HepG2 (cell line): Measurements from ENCODE around the gene SLC51B. TPM values are rescaled to one million over a fixed set of nuclear protein-coding genes. Genes with fewer than 3 reads are reported as not detected.

Experiments
- CBX2 ChIP-seq, 2 experiments: fragments of 200-600 bp in 1 of 2; sonication (generic); formaldehyde crosslinking in 1 of 2; IDR thresholded peaks; 2 replicates each; pipeline versions ENCODE4 v1.7.0 to v1.8.1; 2018 to 2022; ENCODE audit warnings: low read depth in 2 of 2, low read length in 1 of 2, mild to moderate bottlenecking in 1 of 2, missing genetic modification reagents in 1 of 2
- DMAP1 ChIP-seq: IDR thresholded peaks from 2 replicates; pipeline ENCODE4 v1.6.1; 2016
- JDP2 ChIP-seq: sonication (generic); formaldehyde crosslinking; IDR thresholded peaks from 2 replicates; pipeline ENCODE4 v1.8.1; 2022; ENCODE audit warnings: missing genetic modification reagents, borderline replicate concordance
- MAFK ChIP-seq, 2 experiments: IDR thresholded peaks in 1 of 2; conservative IDR thresholded peaks in 1 of 2; 2 replicates each; pipeline ENCODE4 v1.6.1; 2011; ENCODE audit warnings: improper control_type of control experiment in 2 of 2, low read length in 2 of 2
- MYC ChIP-seq: sonication (generic); formaldehyde crosslinking; IDR thresholded peaks from 2 replicates; pipeline ENCODE4 v1.9.0; 2021; ENCODE audit warnings: missing genetic modification reagents, borderline replicate concordance
- PITX1 ChIP-seq: sonication (generic); formaldehyde crosslinking; IDR thresholded peaks from 2 replicates; pipeline ENCODE4 v1.5.1; 2020; ENCODE audit warnings: mild to moderate bottlenecking, missing genetic modification reagents
- RBAK ChIP-seq: sonication (generic); formaldehyde crosslinking; IDR thresholded peaks from 2 replicates; pipeline ENCODE4 v1.5.1; 2020; ENCODE audit warnings: mild to moderate bottlenecking, missing genetic modification reagents
- RXRB ChIP-seq: IDR thresholded peaks from 2 replicates; pipeline ENCODE4 v1.6.1; 2016; ENCODE audit warnings: borderline replicate concordance, missing genetic modification reagents, missing compliant biosample characterization
- SIN3B ChIP-seq: fragments of 150-350 bp; IDR thresholded peaks from 2 replicates; pipeline ENCODE4 v1.6.1; 2014; ENCODE audit warnings: low read length
- SP1 ChIP-seq, 2 experiments: fragments of 450-650 bp in 1 of 2; sonication (generic) in 1 of 2; formaldehyde crosslinking in 1 of 2; IDR thresholded peaks; 2 replicates each; pipeline versions ENCODE4 v1.4.0 to v1.6.1; 2016 to 2020; ENCODE audit warnings: missing genetic modification reagents in 1 of 2
- SRSF1 ChIP-seq: fragments of 200-400 bp; formaldehyde crosslinking; optimal IDR thresholded peaks from 2 replicates; pipeline ENCODE3; 2017; ENCODE audit warnings: mild to moderate bottlenecking, low read depth, low read length, moderate library complexity
- SYNCRIP ChIP-seq: fragments of 200-400 bp; formaldehyde crosslinking; IDR thresholded peaks from 2 replicates; pipeline ENCODE4 v1.6.1; 2018; ENCODE audit warnings: mild to moderate bottlenecking, low read depth, low read length; ENCODE audit not compliant: insufficient read depth
- ZFAT ChIP-seq: sonication (generic); formaldehyde crosslinking; conservative IDR thresholded peaks from 2 replicates; pipeline ENCODE4 v1.8.1; 2023; ENCODE audit warnings: missing genetic modification reagents, inconsistent platforms
- ZNF235 ChIP-seq: sonication (generic); formaldehyde crosslinking; IDR thresholded peaks from 2 replicates; pipeline ENCODE4 v1.8.1; 2023; ENCODE audit warnings: mild to moderate bottlenecking, missing genetic modification reagents, borderline replicate concordance
- ZNF552 ChIP-seq: sonication (generic); formaldehyde crosslinking; IDR thresholded peaks from 2 replicates; pipeline ENCODE4 v1.9.0; 2022; ENCODE audit warnings: missing genetic modification reagents, mild to moderate bottlenecking, borderline replicate concordance
- ZSCAN29 ChIP-seq: sonication (generic); formaldehyde crosslinking; conservative IDR thresholded peaks from 2 replicates; pipeline ENCODE4 v1.4.0; 2020; ENCODE audit warnings: mild to moderate bottlenecking, missing genetic modification reagents
- polyA plus RNA-seq, 8 experiments: library from polyadenylated mRNA; depleted of rRNA in 3 of 8; stranded (reverse) in 7 of 8; unstranded in 1 of 8; fragments of >200 nt; fragmentation: Illumina TruSeq in 4 of 8; extraction: Trizol in 4 of 8; gene quantifications; 2 replicates each; pipeline versions ENCODE4 v1.2.1 to v1.2.3, GENCODE V29; 2011 to 2016; ENCODE audit warnings: low read depth in 4 of 8, missing spikeins in 1 of 8, mixed read lengths in 1 of 8; ENCODE audit not compliant: insufficient read depth in 1 of 8
- total RNA-seq, 5 experiments: library from RNA; depleted of rRNA; stranded (reverse); fragments of >200 nt; fragmentation: Illumina TruSeq; extraction: Trizol; gene quantifications; 2 replicates each; pipeline ENCODE4 v1.2.3, GENCODE V29; 2016; ENCODE audit warnings: low read depth in 1 of 5
- TF ChIP-seq, protein P1 (sequence below): sonication (generic); formaldehyde crosslinking; IDR thresholded peaks from 2 replicates; pipeline ENCODE4 v1.5.1; 2020; ENCODE audit warnings: missing genetic modification reagents, mild to moderate bottlenecking, borderline replicate concordance
- TF ChIP-seq, protein P2 (sequence below): sonication (generic); formaldehyde crosslinking; IDR thresholded peaks from 2 replicates; pipeline ENCODE4 v1.4.0; 2020; ENCODE audit warnings: mild to moderate bottlenecking, missing genetic modification reagents, borderline replicate concordance
- TF ChIP-seq, protein P3 (sequence below): sonication (generic); formaldehyde crosslinking; IDR thresholded peaks from 2 replicates; pipeline ENCODE4 v1.4.0; 2020; ENCODE audit warnings: missing genetic modification reagents
- TF ChIP-seq, protein P4 (sequence below): sonication (generic); formaldehyde crosslinking; IDR thresholded peaks from 2 replicates; pipeline ENCODE4 v1.4.0; 2020; ENCODE audit warnings: mild to moderate bottlenecking, missing genetic modification reagents

SLC51B gene
- total and polyA plus RNA-seq, 2 of the 13 experiments (the other 11 are each of a cell fraction or from before 2014, with no cell fraction given): 14.9 to 17.1 TPM

DNA sequence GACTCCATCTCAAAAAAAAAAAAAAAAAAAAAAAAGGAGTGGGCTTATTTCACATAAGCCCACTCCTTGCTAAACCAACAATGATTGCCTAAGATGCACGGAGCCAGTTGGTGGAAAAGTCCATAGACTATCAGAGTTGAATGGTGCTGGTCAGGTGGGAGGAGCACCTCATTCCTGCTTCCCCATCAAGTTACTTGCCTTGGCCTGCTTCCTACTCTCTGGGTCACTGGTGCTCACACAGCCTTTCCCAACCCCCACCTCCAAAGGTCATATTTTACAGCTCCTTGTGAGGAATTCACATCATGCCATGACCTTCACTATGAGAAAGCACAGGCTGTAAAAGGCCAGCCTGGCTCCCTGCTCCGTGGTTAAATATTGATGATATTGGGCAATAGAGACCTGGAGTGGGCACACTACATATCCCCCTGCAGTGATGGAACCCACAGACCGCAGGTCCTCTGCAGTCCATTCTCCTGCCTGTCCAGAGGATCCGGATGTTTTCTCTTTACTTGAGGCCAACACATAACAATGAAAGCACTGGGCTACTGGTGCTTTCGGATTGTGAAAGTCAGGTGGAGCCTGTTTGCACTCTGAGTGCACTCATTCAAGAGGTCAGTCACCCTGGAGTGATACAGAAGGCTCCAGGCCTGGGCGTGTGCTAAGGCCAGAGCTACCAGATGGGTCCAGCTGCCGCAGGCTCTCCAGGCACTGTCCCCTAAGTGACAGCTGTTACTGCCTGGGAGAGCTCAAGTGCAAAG is at the start of gene SLC51B (continued):
- TF ChIP-seq RBAK (CRISPR knock-in tag): peak; percentile 58; the same call in 1 of the 2 replicates
- TF ChIP-seq ZFAT (CRISPR knock-in tag): no peak
- no peak for TF ChIP-seq JDP2 (CRISPR knock-in tag)
- TF ChIP-seq PITX1 (CRISPR knock-in tag): peak; percentile 80
- TF ChIP-seq, protein P1, sequence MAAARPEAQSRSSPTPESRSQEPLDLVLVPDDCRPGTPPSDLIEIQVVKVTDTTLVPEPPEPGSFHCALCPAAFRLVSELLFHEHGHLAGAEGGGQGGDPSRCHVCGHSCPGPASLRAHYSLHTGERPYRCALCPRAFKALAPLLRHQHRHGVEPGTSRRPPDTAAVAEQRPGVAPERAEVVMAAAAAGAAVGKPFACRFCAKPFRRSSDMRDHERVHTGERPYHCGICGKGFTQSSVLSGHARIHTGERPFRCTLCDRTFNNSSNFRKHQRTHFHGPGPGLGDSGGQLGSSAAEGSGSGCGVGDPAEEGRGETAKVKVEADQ (CRISPR knock-in tag): peak; percentile 70; the same call in 1 of the 2 replicates
- TF ChIP-seq MAFK (conservative IDR thresholded peaks at IDR 0.05 in 1 of 2, IDR thresholded peaks at IDR 0.05 in 1 of 2; ENCODE audit: low read length in 2 of 2): no peak
- TF ChIP-seq SYNCRIP: no peak
- TF ChIP-seq, protein P2, sequence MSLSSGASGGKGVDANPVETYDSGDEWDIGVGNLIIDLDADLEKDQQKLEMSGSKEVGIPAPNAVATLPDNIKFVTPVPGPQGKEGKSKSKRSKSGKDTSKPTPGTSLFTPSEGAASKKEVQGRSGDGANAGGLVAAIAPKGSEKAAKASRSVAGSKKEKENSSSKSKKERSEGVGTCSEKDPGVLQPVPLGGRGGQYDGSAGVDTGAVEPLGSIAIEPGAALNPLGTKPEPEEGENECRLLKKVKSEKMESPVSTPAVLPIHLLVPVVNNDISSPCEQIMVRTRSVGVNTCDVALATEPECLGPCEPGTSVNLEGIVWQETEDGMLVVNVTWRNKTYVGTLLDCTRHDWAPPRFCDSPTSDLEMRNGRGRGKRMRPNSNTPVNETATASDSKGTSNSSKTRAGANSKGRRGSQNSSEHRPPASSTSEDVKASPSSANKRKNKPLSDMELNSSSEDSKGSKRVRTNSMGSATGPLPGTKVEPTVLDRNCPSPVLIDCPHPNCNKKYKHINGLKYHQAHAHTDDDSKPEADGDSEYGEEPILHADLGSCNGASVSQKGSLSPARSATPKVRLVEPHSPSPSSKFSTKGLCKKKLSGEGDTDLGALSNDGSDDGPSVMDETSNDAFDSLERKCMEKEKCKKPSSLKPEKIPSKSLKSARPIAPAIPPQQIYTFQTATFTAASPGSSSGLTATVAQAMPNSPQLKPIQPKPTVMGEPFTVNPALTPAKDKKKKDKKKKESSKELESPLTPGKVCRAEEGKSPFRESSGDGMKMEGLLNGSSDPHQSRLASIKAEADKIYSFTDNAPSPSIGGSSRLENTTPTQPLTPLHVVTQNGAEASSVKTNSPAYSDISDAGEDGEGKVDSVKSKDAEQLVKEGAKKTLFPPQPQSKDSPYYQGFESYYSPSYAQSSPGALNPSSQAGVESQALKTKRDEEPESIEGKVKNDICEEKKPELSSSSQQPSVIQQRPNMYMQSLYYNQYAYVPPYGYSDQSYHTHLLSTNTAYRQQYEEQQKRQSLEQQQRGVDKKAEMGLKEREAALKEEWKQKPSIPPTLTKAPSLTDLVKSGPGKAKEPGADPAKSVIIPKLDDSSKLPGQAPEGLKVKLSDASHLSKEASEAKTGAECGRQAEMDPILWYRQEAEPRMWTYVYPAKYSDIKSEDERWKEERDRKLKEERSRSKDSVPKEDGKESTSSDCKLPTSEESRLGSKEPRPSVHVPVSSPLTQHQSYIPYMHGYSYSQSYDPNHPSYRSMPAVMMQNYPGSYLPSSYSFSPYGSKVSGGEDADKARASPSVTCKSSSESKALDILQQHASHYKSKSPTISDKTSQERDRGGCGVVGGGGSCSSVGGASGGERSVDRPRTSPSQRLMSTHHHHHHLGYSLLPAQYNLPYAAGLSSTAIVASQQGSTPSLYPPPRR: peak; percentile 87
- TF ChIP-seq ZNF235 (CRISPR knock-in tag): no peak
- TF ChIP-seq, protein P3, sequence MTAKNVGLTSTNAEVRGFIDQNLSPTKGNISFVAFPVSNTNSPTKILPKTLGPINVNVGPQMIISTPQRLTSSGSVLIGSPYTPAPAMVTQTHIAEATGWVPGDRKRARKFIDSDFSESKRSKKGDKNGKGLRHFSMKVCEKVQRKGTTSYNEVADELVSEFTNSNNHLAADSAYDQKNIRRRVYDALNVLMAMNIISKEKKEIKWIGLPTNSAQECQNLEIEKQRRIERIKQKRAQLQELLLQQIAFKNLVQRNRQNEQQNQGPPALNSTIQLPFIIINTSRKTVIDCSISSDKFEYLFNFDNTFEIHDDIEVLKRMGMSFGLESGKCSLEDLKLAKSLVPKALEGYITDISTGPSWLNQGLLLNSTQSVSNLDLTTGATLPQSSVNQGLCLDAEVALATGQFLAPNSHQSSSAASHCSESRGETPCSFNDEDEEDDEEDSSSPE (CRISPR knock-in tag): no peak; the same call in 1 of the 2 replicates
- no peak for TF ChIP-seq SP1 (IDR thresholded peaks at IDR 0.05)
- TF ChIP-seq SP1 (CRISPR knock-in tag; IDR thresholded peaks at IDR 0.05): no peak
- TF ChIP-seq DMAP1 (CRISPR knock-in tag): peak; percentile 48; the same call in 1 of the 2 replicates
- TF ChIP-seq CBX2 (IDR thresholded peaks at IDR 0.05; ENCODE audit: low read depth, low read length): no peak
- TF ChIP-seq CBX2 (CRISPR knock-in tag; IDR thresholded peaks at IDR 0.05; ENCODE audit: low read depth): no peak
- TF ChIP-seq ZSCAN29 (CRISPR knock-in tag): peak; percentile 99
- TF ChIP-seq SRSF1: no peak
- peak; percentile 98 for TF ChIP-seq RXRB (CRISPR knock-in tag)
- TF ChIP-seq MYC (CRISPR knock-in tag): peak; percentile 69; the same call in 1 of the 2 replicates
- no peak for TF ChIP-seq ZNF552
- TF ChIP-seq SIN3B: no peak
- TF ChIP-seq, protein P4, sequence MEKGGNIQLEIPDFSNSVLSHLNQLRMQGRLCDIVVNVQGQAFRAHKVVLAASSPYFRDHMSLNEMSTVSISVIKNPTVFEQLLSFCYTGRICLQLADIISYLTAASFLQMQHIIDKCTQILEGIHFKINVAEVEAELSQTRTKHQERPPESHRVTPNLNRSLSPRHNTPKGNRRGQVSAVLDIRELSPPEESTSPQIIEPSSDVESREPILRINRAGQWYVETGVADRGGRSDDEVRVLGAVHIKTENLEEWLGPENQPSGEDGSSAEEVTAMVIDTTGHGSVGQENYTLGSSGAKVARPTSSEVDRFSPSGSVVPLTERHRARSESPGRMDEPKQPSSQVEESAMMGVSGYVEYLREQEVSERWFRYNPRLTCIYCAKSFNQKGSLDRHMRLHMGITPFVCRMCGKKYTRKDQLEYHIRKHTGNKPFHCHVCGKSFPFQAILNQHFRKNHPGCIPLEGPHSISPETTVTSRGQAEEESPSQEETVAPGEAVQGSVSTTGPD: peak; percentile 60; the same call in 1 of the 2 replicates
